Glomerular endothelial cell (primary cell): ENCODE measurements around the gene C1orf141. TPM values are rescaled to one million over a fixed set of nuclear protein-coding genes. Genes with fewer than 3 reads are reported as not detected.

Experiments
- total RNA-seq: library from RNA; depleted of rRNA; stranded (reverse); fragments of >200 nt; gene quantifications from 2 replicates; pipeline ENCODE4 v1.2.3, GENCODE V29; 2015

C1orf141 gene
- total RNA-seq, 1 donor from 2014 or later = not detected

Other genes with a start within 250 kb of the C1orf141 start
- gene DNAI4, start 210.1 kb downstream of the C1orf141 start, total RNA-seq = 2.2 and 3.6 TPM in 2 replicates
- 20.6 and 25.2 TPM in 2 replicates for gene MIER1, start 210.0 kb downstream of the C1orf141 start, total RNA-seq
- gene SLC35D1, start 80.8 kb downstream of the C1orf141 start, total RNA-seq = 2.8 and 4.7 TPM in 2 replicates
- gene IL23R, start 31.5 kb upstream of the C1orf141 start, total RNA-seq = not detected in 2 replicates
- not detected in 2 replicates for gene IL12RB2, start 172.9 kb upstream of the C1orf141 start, total RNA-seq